HG02623 (cell line): ENCODE results near the gene C9orf152.
"Not testable (repeated sequence)": the region's sequence is repeated elsewhere in the genome, so short reads cannot be mapped to it uniquely, and the experiment has no call there.

Source experiments
- ATAC-seq: cut with Tn5 transposase; IDR thresholded peaks from one replicate; pipeline ENCODE4 v1.9.1; 2021; ENCODE audit warnings: moderate library complexity; ENCODE audit not compliant: unreplicated experiment

Gene C9orf152

GRCh38 chr9:110214586-110215355 lies 6.8 kb upstream of the C9orf152 start:
- ATAC-seq, result no peak

DNA sequence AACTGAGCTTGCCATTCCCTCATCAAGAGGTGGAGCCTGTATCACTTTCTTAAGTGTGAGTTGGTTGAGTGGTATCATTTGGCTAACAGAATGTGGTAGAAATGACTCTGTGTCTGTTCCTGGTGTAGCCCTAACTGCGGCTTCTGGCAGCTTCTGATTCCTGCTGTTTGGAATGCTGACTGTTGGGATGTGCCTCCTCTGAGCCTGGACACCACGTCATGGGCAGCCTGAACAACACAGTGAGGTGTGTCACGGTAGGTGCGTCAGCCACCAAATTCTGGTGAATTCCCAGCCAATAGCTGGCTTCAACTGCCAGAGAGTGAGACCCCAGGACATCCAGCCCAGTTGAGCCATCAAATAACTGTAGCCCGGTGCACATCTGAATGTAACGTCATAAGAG lies 6.1 kb upstream of the C9orf152 start:
- ATAC-seq, result no peak

DNA sequence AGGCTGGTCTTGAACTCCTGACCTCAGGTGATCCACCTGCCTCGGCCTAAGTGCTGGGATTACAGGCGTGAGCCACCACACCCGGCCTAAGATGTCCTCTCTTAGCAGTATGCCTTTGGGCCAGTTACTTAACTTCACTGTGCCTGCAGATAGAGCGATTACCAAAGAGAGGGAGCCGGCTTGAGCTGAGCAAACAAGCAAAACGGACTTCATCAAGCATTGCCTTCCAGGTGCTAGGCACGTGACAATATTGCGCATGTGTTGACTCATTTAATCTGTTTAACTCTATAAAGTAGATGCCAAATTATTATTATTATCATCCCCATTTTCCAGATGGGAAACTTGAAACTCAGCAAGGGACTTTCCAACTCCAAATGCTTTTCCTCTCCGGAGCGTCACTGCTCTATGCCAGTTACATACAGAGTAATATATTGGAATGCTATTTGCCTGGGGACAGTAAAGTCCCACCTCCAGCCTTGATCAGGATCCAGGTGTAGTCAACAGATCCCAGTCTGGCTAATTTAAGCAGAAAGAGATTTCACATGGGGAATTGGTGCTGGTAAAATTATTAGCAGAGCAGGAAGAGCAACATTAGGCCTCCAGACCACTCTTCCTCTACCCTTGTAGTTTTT lies 5.6 kb upstream of the C9orf152 start:
- no peak for ATAC-seq

GRCh38 chr9:110207071-110207641 lies 803 bp downstream of the C9orf152 start:
- no peak for ATAC-seq

GRCh38 chr9:110206389-110206788 lies 1.6 kb downstream of the C9orf152 start:
- no peak for ATAC-seq

GRCh38 chr9:110205612-110206011 lies 2.3 kb downstream of the C9orf152 start:
- not testable (repeated sequence) for ATAC-seq

GRCh38 chr9:110202232-110202631 lies 5.7 kb downstream of the C9orf152 start:
- no peak for ATAC-seq

DNA sequence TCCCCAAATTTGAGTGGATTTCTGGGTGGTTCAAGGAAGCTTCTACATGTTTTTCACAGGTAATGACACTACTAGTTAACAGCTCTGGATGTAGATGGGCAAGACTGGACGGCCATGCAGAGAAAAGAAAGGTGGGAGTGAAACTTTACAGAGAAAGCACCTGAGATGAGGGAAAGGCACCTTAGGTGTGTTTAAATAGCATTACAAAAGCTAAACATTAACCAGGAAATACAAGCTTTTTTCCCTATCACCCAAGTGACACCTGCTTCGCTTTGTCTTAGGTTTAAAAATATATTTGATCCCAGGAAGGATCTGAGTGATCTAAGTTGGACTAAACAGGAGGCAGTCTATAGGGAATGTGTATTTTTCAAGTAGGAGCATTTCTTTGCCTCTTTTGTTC lies 8.3 kb downstream of the C9orf152 start:
- no peak for ATAC-seq

DNA sequence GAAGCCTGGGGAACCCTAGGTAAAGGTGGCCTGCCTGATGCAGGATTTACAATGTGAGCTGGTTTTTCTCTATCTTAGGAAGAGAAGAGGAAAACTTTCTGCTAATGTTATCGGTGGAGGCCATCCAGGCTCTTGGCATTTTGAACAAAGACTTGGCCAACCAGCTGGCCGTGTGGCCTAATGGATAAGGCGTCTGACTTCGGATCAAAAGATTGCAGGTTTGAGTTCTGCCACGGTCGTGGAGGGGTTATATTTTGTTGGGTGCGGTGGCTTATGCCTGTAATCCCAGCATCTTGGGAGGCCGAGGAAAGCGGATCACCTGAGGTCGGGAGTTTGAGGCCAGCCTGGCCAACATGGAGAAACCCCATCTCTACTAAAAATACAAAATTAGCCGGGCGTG lies 9.6 kb downstream of the C9orf152 start:
- no peak for ATAC-seq

- no peak for ATAC-seq
These were observed 10.4 kb downstream of the C9orf152 start for GRCh38 chr9:110197330-110198187.

DNA sequence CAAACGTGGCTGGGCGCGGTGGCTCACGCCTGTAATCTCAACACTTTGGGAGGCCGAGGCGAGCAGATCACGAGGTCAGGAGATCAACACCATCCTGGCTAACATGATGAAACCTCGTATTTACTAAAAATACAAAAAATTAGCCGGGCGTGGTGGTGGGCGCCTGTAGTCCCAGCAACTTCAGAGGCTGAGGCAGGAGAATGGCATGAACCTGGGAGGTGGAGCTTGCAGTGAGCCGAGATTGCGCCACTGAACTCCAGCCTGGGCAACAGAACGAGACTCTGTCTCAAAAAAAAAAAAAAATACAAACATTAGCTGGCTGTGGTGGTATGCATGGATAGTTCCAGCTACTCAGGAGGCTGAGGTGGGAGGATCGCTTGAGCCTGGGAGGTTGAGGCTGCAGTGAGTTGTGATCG lies 11.9 kb downstream of the C9orf152 start:
- not testable (repeated sequence) for ATAC-seq

GRCh38 chr9:110192531-110193261 lies 15.3 kb downstream of the C9orf152 start:
- no peak for ATAC-seq

- ATAC-seq, result no peak
These were observed 16.3 kb downstream of the C9orf152 start for GRCh38 chr9:110191615-110192014.

GRCh38 chr9:110189559-110190320 lies 18.2 kb downstream of the C9orf152 start:
- no peak for ATAC-seq

- ATAC-seq, result no peak
These were observed 19.0 kb downstream of the C9orf152 start for GRCh38 chr9:110188991-110189390.

- ATAC-seq, result no peak
These were observed 19.9 kb downstream of the C9orf152 start for GRCh38 chr9:110188101-110188500.

DNA sequence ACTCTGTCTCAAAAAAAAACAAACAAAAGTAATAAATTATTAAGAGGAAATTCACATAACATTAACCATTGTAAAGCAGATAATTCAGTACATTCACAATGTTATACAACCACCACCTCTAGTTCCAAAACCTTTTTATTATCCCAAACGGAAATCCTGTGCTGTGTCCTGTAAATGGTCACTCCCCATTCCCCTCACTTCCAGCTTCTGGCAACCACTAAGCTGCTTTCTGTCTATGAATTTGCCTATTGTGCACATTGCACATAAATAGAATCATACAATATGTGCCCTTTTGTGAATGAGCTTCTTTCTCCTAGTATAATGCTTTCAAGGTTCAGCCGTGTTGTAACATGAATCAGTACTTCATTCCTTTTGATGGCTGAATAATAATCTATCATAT lies 20.8 kb downstream of the C9orf152 start:
- ATAC-seq, result no peak

- no peak for ATAC-seq
These were observed 21.7 kb downstream of the C9orf152 start for GRCh38 chr9:110186254-110186653.

GRCh38 chr9:110185806-110186205 lies 22.2 kb downstream of the C9orf152 start:
- ATAC-seq, result no peak
